ENCODE results near the gene CTSV.
"Not testable (repeated sequence)": the region's sequence is repeated elsewhere in the genome, so short reads cannot be mapped to it uniquely, and the experiment has no call there.

Gene CTSV

GRCh38 chr9:97077452-97078295 lies 38.7 kb upstream of the CTSV start:
- H3K27ac ChIP-seq (ENCODE audit: low read length) = no peak overlapping the region
- H3K79me2 ChIP-seq (ENCODE audit: low read length) = no peaks in the 10 kb centered on the region
- H3K4me3 ChIP-seq (ENCODE audit: low read length) = no peak overlapping the region
- no peaks in the 10 kb centered on the region for H3F3A ChIP-seq (ENCODE audit: insufficient read depth, low read length)
- no peaks in the 10 kb centered on the region for H3K36me3 ChIP-seq (replicated peaks; ENCODE audit: insufficient read depth, low read length)
- no peaks in the 10 kb centered on the region for H4K20me1 ChIP-seq (ENCODE audit: insufficient read depth, low read length)
- no peak for TF ChIP-seq EZH2phosphoT487 (IDR thresholded peaks at IDR 0.05; ENCODE audit: low read length)
- no peak for TF ChIP-seq CTCF (IDR thresholded peaks at IDR 0.05; ENCODE audit: low read length)
- TF ChIP-seq EZH2 (optimal IDR thresholded peaks at IDR 0.05; ENCODE audit: low read depth, low read length) = no peak
- no peaks in the 10 kb centered on the region for H3K9me3 ChIP-seq (replicated peaks; ENCODE audit: insufficient read depth, low read length)
- H3K27me3 ChIP-seq (replicated peaks; ENCODE audit: insufficient read depth, low read length) = no peaks in the 10 kb centered on the region
- no peak overlapping the region for H3K4me2 ChIP-seq (ENCODE audit: low read depth, low read length)
- DNase-seq = no peak
- H2AFZ ChIP-seq (ENCODE audit: low read length) = no peak overlapping the region
- no peak overlapping the region for H3K9ac ChIP-seq (ENCODE audit: low read length)
- no peaks in the 10 kb centered on the region for H3K4me1 ChIP-seq (ENCODE audit: low read length)
- no peaks in the 10 kb centered on the region for H3K9me2 ChIP-seq (replicated peaks; ENCODE audit: insufficient read depth, low read length)

- not testable (repeated sequence) for H3K4me2 ChIP-seq (ENCODE audit: low read depth, low read length); H2AFZ ChIP-seq (ENCODE audit: low read length); H3K27ac ChIP-seq (ENCODE audit: low read length); H3K9ac ChIP-seq (ENCODE audit: low read length); H4K20me1 ChIP-seq (ENCODE audit: insufficient read depth, low read length); H3K9me2 ChIP-seq (replicated peaks; ENCODE audit: insufficient read depth, low read length); H3K79me2 ChIP-seq (ENCODE audit: low read length); DNase-seq; H3K4me1 ChIP-seq (ENCODE audit: low read length); H3K36me3 ChIP-seq (replicated peaks; ENCODE audit: insufficient read depth, low read length); H3K4me3 ChIP-seq (ENCODE audit: low read length); H3F3A ChIP-seq (ENCODE audit: insufficient read depth, low read length); H3K27me3 ChIP-seq (replicated peaks; ENCODE audit: insufficient read depth, low read length); H3K9me3 ChIP-seq (replicated peaks; ENCODE audit: insufficient read depth, low read length)
Observed at GRCh38 chr9:97076731-97077451, 37.9 kb upstream of the CTSV start.

GRCh38 chr9:97076238-97076637 lies 37.3 kb upstream of the CTSV start:
- H3K4me3 ChIP-seq (ENCODE audit: low read length) = no peak overlapping the region
- no peaks in the 10 kb centered on the region for H3K9me2 ChIP-seq (replicated peaks; ENCODE audit: insufficient read depth, low read length)
- H3F3A ChIP-seq (ENCODE audit: insufficient read depth, low read length) = no peaks in the 10 kb centered on the region
- DNase-seq = no peak
- no peaks in the 10 kb centered on the region for H3K9me3 ChIP-seq (replicated peaks; ENCODE audit: insufficient read depth, low read length)
- H3K27ac ChIP-seq (ENCODE audit: low read length) = no peak overlapping the region
- no peak overlapping the region for H2AFZ ChIP-seq (ENCODE audit: low read length)
- H3K36me3 ChIP-seq (replicated peaks; ENCODE audit: insufficient read depth, low read length) = no peaks in the 10 kb centered on the region
- no peaks in the 10 kb centered on the region for H3K27me3 ChIP-seq (replicated peaks; ENCODE audit: insufficient read depth, low read length)
- H3K4me2 ChIP-seq (ENCODE audit: low read depth, low read length) = no peak overlapping the region
- no peaks in the 10 kb centered on the region for H3K79me2 ChIP-seq (ENCODE audit: low read length)
- TF ChIP-seq EZH2 (optimal IDR thresholded peaks at IDR 0.05; ENCODE audit: low read depth, low read length) (no peak), CTCF (IDR thresholded peaks at IDR 0.05; ENCODE audit: low read length) (no peak), EZH2phosphoT487 (IDR thresholded peaks at IDR 0.05; ENCODE audit: low read length) (no peak)
- no peaks in the 10 kb centered on the region for H4K20me1 ChIP-seq (ENCODE audit: insufficient read depth, low read length)
- H3K4me1 ChIP-seq (ENCODE audit: low read length) = no peaks in the 10 kb centered on the region
- H3K9ac ChIP-seq (ENCODE audit: low read length) = no peak overlapping the region
